Measurements from ENCODE around the gene OGFRL1.

The OGFRL1 gene

DNA sequence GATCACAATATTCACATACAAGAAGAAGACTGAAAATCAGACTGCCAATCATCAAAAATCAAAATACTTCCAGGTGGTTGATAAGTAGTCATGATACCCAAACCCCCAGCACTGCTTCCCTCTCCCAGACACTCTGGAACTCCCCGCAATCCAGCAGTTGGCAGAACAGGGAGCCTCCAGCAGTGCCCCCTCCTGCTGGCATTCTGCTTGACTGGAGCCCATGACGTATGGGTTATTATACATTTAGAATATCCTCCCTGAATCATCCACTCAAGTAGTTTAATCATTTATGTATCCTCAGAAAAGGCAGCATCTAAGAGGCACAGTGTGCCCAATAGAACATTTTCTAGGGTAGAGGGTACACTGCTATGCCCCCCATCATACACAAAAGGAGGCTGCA lies 9.3 kb upstream of the OGFRL1 start:
- H3K27me3 ChIP-seq (ENCODE audit: insufficient read depth, poor library complexity, severe bottlenecking), result no peaks in the 10 kb centered on the region
- no peak overlapping the region for H3K27ac ChIP-seq (replicated peaks)
- TF ChIP-seq POLR2AphosphoS5 (IDR thresholded peaks at IDR 0.05; ENCODE audit: low read depth) (no peak), SPI1 (IDR thresholded peaks at IDR 0.05; ENCODE audit: borderline replicate concordance, low read depth) (no peak), GABPA (IDR thresholded peaks at IDR 0.05; ENCODE audit: low read depth) (no peak)
- TF ChIP-seq, protein P1, sequence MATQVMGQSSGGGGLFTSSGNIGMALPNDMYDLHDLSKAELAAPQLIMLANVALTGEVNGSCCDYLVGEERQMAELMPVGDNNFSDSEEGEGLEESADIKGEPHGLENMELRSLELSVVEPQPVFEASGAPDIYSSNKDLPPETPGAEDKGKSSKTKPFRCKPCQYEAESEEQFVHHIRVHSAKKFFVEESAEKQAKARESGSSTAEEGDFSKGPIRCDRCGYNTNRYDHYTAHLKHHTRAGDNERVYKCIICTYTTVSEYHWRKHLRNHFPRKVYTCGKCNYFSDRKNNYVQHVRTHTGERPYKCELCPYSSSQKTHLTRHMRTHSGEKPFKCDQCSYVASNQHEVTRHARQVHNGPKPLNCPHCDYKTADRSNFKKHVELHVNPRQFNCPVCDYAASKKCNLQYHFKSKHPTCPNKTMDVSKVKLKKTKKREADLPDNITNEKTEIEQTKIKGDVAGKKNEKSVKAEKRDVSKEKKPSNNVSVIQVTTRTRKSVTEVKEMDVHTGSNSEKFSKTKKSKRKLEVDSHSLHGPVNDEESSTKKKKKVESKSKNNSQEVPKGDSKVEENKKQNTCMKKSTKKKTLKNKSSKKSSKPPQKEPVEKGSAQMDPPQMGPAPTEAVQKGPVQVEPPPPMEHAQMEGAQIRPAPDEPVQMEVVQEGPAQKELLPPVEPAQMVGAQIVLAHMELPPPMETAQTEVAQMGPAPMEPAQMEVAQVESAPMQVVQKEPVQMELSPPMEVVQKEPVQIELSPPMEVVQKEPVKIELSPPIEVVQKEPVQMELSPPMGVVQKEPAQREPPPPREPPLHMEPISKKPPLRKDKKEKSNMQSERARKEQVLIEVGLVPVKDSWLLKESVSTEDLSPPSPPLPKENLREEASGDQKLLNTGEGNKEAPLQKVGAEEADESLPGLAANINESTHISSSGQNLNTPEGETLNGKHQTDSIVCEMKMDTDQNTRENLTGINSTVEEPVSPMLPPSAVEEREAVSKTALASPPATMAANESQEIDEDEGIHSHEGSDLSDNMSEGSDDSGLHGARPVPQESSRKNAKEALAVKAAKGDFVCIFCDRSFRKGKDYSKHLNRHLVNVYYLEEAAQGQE (IDR thresholded peaks at IDR 0.05; ENCODE audit: insufficient replicate concordance, low read depth), result no peak
- TF ChIP-seq, protein P2, sequence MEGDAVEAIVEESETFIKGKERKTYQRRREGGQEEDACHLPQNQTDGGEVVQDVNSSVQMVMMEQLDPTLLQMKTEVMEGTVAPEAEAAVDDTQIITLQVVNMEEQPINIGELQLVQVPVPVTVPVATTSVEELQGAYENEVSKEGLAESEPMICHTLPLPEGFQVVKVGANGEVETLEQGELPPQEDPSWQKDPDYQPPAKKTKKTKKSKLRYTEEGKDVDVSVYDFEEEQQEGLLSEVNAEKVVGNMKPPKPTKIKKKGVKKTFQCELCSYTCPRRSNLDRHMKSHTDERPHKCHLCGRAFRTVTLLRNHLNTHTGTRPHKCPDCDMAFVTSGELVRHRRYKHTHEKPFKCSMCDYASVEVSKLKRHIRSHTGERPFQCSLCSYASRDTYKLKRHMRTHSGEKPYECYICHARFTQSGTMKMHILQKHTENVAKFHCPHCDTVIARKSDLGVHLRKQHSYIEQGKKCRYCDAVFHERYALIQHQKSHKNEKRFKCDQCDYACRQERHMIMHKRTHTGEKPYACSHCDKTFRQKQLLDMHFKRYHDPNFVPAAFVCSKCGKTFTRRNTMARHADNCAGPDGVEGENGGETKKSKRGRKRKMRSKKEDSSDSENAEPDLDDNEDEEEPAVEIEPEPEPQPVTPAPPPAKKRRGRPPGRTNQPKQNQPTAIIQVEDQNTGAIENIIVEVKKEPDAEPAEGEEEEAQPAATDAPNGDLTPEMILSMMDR (IDR thresholded peaks at IDR 0.05; ENCODE audit: insufficient read depth, low read length), result no peak
- no peak overlapping the region for H3K4me3 ChIP-seq (replicated peaks; ENCODE audit: insufficient read depth, low read length)
- no peak for DNase-seq (ENCODE audit: low read depth in 1 of 2, low spot score in 1 of 2)

DNA sequence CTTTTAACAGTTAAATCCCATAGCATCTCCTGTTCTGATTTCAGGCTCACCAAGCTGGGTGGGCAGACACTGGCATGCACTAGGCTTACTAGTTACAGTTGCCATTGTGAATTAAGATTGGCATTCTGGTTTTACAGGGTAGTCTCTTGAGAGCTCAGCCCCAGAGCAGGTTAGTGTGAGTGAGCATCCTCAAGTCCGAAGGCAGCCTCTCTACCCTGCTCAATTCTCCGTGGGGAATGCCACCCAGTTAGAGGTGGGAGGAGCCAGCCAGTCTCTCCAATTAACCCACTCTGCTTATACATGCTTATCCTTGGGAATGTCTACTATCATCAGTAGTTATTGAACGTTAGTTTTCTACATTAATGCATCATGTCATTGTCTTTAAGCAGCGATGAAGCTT lies 8.9 kb upstream of the OGFRL1 start:
- no peak for DNase-seq (ENCODE audit: low read depth in 1 of 2, low spot score in 1 of 2)
- Histone ChIP-seq H3K27ac (replicated peaks) (no peak overlapping the region), H3K27me3 (ENCODE audit: insufficient read depth, poor library complexity, severe bottlenecking) (no peaks in the 10 kb centered on the region), H3K4me3 (replicated peaks; ENCODE audit: insufficient read depth, low read length) (no peak overlapping the region)
- TF ChIP-seq, protein P2 (IDR thresholded peaks at IDR 0.05; ENCODE audit: insufficient read depth, low read length), result no peak
- TF ChIP-seq GABPA (IDR thresholded peaks at IDR 0.05; ENCODE audit: low read depth) (no peak), POLR2AphosphoS5 (IDR thresholded peaks at IDR 0.05; ENCODE audit: low read depth) (no peak), SPI1 (IDR thresholded peaks at IDR 0.05; ENCODE audit: borderline replicate concordance, low read depth) (no peak)
- TF ChIP-seq, protein P1 (IDR thresholded peaks at IDR 0.05; ENCODE audit: insufficient replicate concordance, low read depth), result no peak

DNA sequence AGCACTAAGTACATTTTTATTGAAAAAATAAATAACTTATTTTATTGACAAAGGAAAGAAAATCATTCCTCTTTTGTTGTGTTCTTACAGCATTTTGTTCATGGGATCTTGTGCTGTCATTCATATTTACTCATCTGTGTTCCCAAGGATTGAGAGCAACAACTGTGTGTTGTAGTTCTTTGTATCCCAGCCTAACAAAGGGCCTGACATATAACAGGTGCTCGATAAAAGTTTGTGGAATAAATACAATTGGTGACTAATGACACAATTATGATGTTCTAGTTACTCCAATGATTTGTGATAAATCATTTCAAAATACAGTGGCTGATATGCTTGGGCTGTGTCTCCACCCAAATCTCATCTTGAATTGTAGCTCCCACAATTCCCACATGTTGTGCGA lies 7.9 kb upstream of the OGFRL1 start:
- no peak overlapping the region for H3K4me3 ChIP-seq (replicated peaks; ENCODE audit: insufficient read depth, low read length)
- H3K27ac ChIP-seq (replicated peaks), result no peak overlapping the region
- no peaks in the 10 kb centered on the region for H3K27me3 ChIP-seq (ENCODE audit: insufficient read depth, poor library complexity, severe bottlenecking)
- no peak for DNase-seq (ENCODE audit: low read depth in 1 of 2, low spot score in 1 of 2)
- TF ChIP-seq, protein P2 (IDR thresholded peaks at IDR 0.05; ENCODE audit: insufficient read depth, low read length), result no peak

DNA sequence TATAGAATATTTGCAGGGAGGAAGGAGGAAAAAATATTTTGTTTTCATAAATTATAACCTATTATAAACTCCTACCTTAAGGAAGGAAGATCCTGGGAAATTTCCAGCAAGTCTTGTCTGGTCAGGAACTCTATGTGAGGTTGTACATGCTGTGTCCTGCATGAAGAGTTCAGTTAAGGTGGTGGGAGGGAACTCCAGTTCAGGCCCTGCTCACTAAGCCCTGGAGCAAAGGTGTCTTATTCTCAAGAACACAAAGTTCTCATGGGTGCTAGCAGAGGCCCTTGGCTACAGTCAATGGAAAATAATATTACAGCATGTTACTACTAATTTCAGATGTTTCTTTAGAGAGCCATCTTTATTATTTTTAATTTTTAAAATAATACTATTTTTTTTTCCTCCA lies 3.8 kb upstream of the OGFRL1 start:
- TF ChIP-seq GABPA (IDR thresholded peaks at IDR 0.05; ENCODE audit: low read depth) (no peak), SPI1 (IDR thresholded peaks at IDR 0.05; ENCODE audit: borderline replicate concordance, low read depth) (no peak), POLR2AphosphoS5 (IDR thresholded peaks at IDR 0.05; ENCODE audit: low read depth) (no peak)
- TF ChIP-seq, protein P1 (IDR thresholded peaks at IDR 0.05; ENCODE audit: insufficient replicate concordance, low read depth), result no peak
- Histone ChIP-seq H3K27me3 (ENCODE audit: insufficient read depth, poor library complexity, severe bottlenecking) (no peaks in the 10 kb centered on the region), H3K27ac (replicated peaks) (no peak overlapping the region), H3K4me3 (replicated peaks; ENCODE audit: insufficient read depth, low read length) (no peak overlapping the region)
- no peak for DNase-seq (ENCODE audit: low read depth in 1 of 2, low spot score in 1 of 2)
